ENCODE data around the gene AHNAK2. TPM values are rescaled to one million over a fixed set of nuclear protein-coding genes. Genes with fewer than 3 reads are reported as not detected.
A peak's percentile ranks its signal among the peaks of the same experiment; 100 is the strongest.
"Not testable (repeated sequence)": the region's sequence is repeated elsewhere in the genome, so short reads cannot be mapped to it uniquely, and the experiment has no call there.

AHNAK2 gene
- total RNA-seq, 1 donor from 2014 or later, result 2.5 TPM

DNA sequence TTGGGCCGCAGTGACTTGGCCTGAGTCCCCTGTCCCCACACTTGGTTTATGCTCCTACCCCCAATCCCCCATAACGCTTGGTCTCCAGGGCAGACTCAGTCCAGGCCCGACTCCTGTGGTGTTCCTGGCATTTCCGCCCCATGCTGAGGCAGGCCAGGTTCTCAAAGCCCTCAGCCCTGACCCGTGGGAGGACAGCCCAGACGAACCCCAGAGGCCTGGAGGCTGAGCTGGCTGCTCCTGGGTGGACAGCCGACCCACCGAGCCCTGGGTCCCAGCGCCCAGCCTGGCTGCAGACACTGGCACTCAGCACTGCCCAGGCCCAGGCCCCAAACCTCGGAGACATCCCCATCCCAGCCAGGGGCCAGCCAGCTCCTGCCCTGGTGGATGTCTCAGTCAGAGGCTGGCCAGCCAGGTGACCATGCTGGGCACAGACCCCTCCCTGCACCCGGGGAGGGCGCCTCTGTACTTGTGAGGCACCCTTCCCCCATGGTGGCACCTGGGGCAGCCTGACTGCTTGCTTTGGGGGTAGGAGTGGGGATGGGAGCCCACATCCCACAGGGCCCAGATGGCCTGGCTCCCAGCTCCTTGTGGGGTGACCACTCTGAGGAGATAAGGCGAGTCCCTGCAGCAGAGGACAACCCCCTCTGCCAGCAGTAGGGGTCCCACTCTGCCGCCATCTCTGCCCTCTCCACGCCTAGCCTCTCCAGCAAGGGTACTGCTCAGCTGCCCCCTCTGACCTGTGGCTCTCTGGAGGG lies 52.1 kb downstream of the AHNAK2 start:
- intact Hi-C loops (cut with DNase I), result no loop called here
- ATAC-seq, result no peak
- no peak for DNase-seq (ENCODE audit: missing footprints)

DNA sequence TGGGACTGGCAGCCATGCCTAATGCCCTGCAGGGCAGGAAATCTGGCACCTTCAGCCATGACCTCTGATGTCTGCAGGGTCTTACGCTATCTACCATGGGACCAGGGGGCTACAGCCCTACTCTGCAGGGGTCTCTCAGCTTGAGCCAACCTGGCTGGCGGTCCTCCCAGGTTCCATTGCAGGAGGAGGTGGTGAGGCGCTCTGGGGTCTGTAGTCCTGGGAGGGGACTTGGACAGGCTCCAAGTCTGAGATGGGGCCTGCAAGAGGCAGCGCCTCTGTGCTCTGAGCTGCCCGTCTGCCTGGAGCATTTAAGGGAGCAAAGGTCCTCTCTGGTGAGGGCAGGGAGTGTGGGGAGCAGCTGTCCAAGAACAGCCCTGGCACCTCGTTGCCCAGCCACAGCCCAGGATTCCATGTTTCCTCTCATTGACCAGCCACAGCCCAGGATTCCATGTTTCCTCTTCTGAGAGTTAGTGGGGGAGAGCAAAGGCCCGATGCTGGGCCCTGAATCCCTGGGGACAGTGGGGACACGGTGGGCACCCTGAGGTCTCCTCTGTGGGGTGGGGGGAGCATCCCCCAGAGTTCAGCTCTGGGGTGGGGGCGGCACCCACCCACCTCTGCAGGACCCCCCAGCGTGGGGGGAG lies 52.8 kb downstream of the AHNAK2 start:
- intact Hi-C loops (cut with DNase I), result no loop called here
- ATAC-seq (no peak), DNase-seq (ENCODE audit: missing footprints) (no peak)

DNA sequence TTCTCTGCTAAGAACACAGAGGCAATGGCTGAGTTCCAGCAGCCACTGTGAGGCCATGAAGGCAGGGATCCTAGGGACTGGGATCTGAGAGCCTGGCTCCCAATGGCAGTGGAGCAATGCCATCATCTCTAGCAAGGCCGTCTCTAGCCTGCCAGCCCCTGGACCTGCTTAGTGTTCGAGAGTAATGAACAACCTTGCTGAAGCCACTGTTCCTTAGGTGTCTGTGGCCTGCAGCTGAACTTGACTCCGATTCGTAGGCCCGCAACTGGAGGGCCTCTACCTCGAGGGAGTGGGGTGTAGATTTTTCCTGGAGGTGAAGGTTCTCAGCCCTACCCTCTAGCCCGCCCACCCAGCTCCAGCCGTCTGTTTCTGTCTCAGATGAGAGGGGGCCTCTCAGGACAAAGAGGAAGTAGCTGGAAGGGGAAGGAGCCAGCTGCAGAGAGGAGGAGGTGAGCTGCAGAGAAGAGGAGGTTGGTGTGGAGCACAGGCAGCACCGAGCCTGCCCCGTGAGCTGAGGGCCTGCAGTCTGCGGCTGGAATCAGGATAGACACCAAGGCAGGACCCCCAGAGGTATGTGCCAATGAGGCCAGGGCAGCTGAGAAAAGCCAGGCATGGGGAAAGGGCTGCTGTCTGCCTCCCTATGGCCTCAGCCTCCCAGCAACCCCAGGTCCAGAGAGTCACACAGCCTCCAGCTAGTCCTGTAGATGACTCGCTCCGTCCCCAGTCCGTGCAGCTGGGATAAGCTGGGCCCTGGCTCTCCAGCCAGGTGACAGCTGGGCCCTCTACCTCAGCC lies 53.6 kb downstream of the AHNAK2 start, which contains the start of gene PLD4:
PLD4 (plus strand) TSS at position 459 of the 793 bp plus-strand sequence. CDS start 2,262 bp downstream, outside the sequence.
- intact Hi-C loops (cut with DNase I), result no loop called here
- ATAC-seq (no peak), DNase-seq (ENCODE audit: missing footprints) (no peak)

DNA sequence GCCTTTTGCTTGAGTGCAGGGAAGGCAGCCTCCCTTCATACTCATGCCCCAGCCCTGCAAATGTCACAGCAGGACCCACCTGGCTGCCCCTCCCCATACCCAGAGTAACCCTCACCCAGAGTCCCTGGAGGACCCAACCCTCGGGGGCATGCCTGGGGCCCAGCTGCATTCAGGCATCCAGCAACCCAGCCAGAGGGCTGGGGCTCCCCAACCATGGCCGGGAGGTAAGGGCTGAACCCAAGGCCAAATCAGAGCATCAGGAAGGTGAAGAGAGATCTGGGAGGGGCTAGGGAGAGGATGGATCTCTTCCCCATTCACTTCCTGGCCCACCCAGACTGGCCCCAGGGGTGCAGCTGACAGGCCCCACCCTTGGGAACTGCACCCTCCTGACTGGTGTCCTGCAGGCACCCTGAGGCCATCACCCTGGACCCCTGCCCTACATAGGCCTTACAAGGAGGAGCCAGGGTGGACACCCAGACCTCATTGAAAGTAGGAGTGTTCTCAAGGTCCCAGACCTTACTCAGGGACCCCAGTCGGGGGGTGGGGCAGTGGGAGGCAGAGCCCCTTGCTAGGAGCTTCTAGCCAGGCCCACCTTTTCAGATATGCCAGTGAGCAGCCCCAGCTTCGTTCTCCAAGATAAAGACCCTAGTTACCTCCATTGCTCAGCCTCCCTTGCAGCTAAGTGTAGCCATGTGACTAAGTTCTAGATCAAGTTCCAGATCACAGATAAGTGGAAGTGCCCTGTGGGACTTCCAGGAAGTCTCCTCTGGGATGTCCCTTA lies 54.3 kb downstream of the AHNAK2 start:
- ATAC-seq (no peak), DNase-seq (ENCODE audit: missing footprints) (no peak)
- intact Hi-C loops (cut with DNase I), result no loop called here

GRCh38 chr14:104919993-104920315 lies 58.2 kb downstream of the AHNAK2 start:
- DNase-seq (ENCODE audit: missing footprints), result no peak
- intact Hi-C loops (cut with DNase I), result no loop called here
- ATAC-seq, result no peak

- DNase-seq (ENCODE audit: missing footprints); intact Hi-C loops (cut with DNase I); ATAC-seq: not testable (repeated sequence)
Observed at GRCh38 chr14:104919152-104919992, 58.8 kb downstream of the AHNAK2 start.

GRCh38 chr14:104917993-104918392 lies 60.2 kb downstream of the AHNAK2 start:
- no peak for DNase-seq (ENCODE audit: missing footprints)
- ATAC-seq, result no peak
- intact Hi-C loops (cut with DNase I), result no loop called here

GRCh38 chr14:104917116-104917515 lies 61.1 kb downstream of the AHNAK2 start:
- DNase-seq (ENCODE audit: missing footprints) (no peak), ATAC-seq (no peak)
- intact Hi-C loops (cut with DNase I), result no loop called here

GRCh38 chr14:104913435-104913834 lies 64.7 kb downstream of the AHNAK2 start:
- ATAC-seq (peak; percentile 60), DNase-seq (ENCODE audit: missing footprints) (no peak)
- intact Hi-C loops (cut with DNase I), result no loop called here

DNA sequence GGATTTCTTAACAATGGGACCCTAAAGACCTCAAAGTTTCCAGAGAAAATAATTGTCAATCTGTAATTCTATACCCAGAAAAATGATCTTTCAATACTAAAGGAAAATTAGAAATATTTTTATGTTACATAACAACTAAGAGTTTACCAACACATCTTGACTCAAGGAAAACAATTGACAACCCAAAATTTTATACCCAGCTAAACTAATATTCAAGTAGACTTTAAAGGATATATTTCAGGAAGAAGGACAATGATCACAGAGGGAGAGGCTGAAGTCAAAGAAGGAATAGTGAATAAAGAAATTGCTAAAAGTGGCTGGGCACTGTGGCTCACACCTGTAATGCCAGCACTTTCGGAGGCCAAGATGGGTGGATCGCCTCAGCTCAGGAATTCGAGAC lies 66.1 kb downstream of the AHNAK2 start:
- ATAC-seq (no peak), DNase-seq (ENCODE audit: missing footprints) (no peak)
- intact Hi-C loops (cut with DNase I), result no loop called here

DNA sequence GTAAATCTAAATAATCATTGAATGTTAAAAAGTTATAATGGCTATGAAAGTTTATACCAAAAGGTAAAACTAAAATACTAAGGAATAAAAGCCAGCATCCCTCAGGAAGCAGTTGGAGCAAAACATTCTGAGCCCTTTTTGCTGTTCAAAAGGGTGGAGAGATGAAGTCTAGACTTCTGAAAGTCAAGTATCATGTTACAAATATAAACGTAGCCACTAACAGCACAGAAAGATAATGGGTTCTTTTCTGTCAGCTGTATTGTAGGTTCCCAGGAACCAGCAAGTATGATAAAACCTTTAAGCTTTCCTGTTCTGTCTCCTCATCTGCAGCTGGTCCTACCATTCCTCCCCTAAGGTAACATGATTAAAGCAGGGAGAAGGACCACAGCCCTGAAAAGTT lies 69.9 kb downstream of the AHNAK2 start:
- DNase-seq (ENCODE audit: missing footprints) (no peak), ATAC-seq (no peak)
- intact Hi-C loops (cut with DNase I), result no loop called here

GRCh38 chr14:104905579-104905933 lies 72.6 kb downstream of the AHNAK2 start:
- DNase-seq (ENCODE audit: missing footprints); ATAC-seq; intact Hi-C loops (cut with DNase I): not testable (repeated sequence)

- ATAC-seq; intact Hi-C loops (cut with DNase I); DNase-seq (ENCODE audit: missing footprints): not testable (repeated sequence)
Observed at GRCh38 chr14:104904650-104905578, 73.3 kb downstream of the AHNAK2 start.

DNA sequence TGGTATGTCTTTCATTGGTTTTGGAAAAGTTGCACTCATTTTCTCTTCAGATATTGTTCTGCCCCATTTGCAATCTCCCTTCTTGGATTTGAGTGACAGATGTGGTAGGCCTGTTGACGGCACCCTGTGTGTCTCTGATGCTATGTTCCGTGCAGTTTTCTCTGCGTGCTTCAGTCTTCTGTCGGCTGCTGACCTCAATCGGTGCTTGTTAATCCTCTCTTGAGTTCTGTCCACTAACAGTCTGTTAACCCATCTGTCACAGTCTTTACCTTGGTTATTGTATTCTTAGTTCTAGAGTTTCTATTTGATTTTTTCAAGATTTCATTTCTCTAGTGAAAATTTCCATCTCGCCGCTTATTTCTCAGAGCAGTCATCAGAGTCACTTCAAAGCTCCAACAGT lies 74.2 kb downstream of the AHNAK2 start:
- DNase-seq (ENCODE audit: missing footprints) (no peak), ATAC-seq (no peak)
- intact Hi-C loops (cut with DNase I), result no loop called here

DNA sequence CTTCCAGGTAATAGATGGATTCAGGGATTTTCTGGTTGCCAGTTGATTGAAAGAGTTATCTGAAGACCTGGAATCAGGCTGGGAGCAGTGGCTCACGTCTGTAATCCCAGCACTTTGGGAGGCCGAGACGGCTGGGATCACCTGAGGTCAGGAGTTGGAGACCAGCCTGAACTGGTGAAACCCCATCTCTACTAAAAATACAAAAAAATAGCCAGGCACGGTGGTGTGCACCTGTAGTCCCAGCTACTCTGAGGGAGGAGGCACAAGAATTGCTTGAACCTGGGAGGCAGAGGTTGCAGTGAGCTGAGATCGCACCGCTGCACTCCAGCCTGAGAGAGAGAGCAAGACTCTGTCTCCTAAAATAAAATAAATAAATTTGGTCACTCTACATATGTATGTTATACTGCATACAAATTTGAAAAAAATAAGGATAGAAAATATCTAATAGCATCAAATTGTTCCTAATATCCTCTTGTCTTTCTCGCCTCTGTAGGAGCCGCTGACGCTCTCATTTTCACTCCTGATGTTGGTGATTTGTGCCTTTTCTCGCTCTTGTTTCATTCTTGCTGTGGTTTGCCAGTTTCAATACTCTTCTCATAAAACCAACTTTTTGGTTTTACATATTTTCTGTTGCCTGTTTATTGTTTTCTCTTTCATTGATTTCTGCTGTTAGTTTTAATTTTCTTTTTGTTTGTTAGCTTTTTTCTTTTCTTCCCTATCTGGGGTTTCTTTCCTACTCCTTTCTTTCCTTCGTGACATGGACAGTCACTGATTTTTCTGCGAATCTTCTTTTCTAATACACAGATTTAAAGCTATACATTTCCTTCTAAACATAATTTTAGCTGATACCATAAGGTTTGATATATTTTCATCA lies 77.3 kb downstream of the AHNAK2 start:
- intact Hi-C loops (cut with DNase I), result no loop called here

GRCh38 chr14:104899781-104900180 lies 78.4 kb downstream of the AHNAK2 start:
- intact Hi-C loops (cut with DNase I), result loop anchor here (5.0 kb wide), 1 partner anchor 148 kb away; no protein-coding TSS in a partner anchor
- ATAC-seq, result no peak
- DNase-seq (ENCODE audit: missing footprints), result no peak

More for the DNA sequence above, 77.3 kb downstream of the AHNAK2 start:
- DNase-seq (ENCODE audit: missing footprints) (no peak), ATAC-seq (no peak)

All from Right ventricle myocardium inferior (tissue), 1 donor.